ENCODE data around the gene FOSB.

FOSB gene

GRCh38 chr19:45501730-45502014, 33.9 kb downstream of the FOSB start:
- H3K9me3 ChIP-seq (ENCODE audit: control insufficient read depth in 1 of 2, low read length in 2 of 2), result no peaks in the 10 kb centered on the region
- H3K27me3 ChIP-seq (ENCODE audit: control insufficient read depth in 1 of 2, insufficient read depth in 2 of 2, low read length in 2 of 2), result peaks cover 0 to 12% of the 10 kb centered on the region in 2 donors
- H3K9ac ChIP-seq (ENCODE audit: low read depth in 1 of 2, low read length in 2 of 2), result no peak overlapping the region
- no peak overlapping the region for H3K27ac ChIP-seq (ENCODE audit: low read depth, low read length)
- H3K4me3 ChIP-seq (ENCODE audit: low read depth in 1 of 2, low read length in 2 of 2), result no peak overlapping the region
- H3K4me1 ChIP-seq (ENCODE audit: control insufficient read depth in 1 of 2, insufficient read depth in 2 of 2, low read length in 2 of 2), result peaks cover 24 to 26% of the 10 kb centered on the region in 2 donors
- no peaks in the 10 kb centered on the region for H3K36me3 ChIP-seq (ENCODE audit: control insufficient read depth in 1 of 2, insufficient read depth in 2 of 2, low read length in 2 of 2)

- peaks cover 0 to 12% of the 10 kb centered on the region in 2 donors for H3K27me3 ChIP-seq (ENCODE audit: control insufficient read depth in 1 of 2, insufficient read depth in 2 of 2, low read length in 2 of 2)
- no peak overlapping the region for H3K9ac ChIP-seq (ENCODE audit: low read depth in 1 of 2, low read length in 2 of 2)
- peaks cover 23 to 25% of the 10 kb centered on the region in 2 donors for H3K4me1 ChIP-seq (ENCODE audit: control insufficient read depth in 1 of 2, insufficient read depth in 2 of 2, low read length in 2 of 2)
- no peaks in the 10 kb centered on the region for H3K36me3 ChIP-seq (ENCODE audit: control insufficient read depth in 1 of 2, insufficient read depth in 2 of 2, low read length in 2 of 2)
- H3K4me3 ChIP-seq (ENCODE audit: low read depth in 1 of 2, low read length in 2 of 2), result no peak overlapping the region
- H3K9me3 ChIP-seq (ENCODE audit: control insufficient read depth in 1 of 2, low read length in 2 of 2), result no peaks in the 10 kb centered on the region
- no peak overlapping the region for H3K27ac ChIP-seq (ENCODE audit: low read depth, low read length)
Measured at GRCh38 chr19:45502111-45502510, 34.3 kb downstream of the FOSB start.

- peaks cover 0 to under 1% of the 10 kb centered on the region in 2 donors for H3K27me3 ChIP-seq (ENCODE audit: control insufficient read depth in 1 of 2, insufficient read depth in 2 of 2, low read length in 2 of 2)
- H3K36me3 ChIP-seq (ENCODE audit: control insufficient read depth in 1 of 2, insufficient read depth in 2 of 2, low read length in 2 of 2), result no peaks in the 10 kb centered on the region
- no peak overlapping the region for H3K4me3 ChIP-seq (ENCODE audit: low read depth in 1 of 2, low read length in 2 of 2)
- no peak overlapping the region for H3K9ac ChIP-seq (ENCODE audit: low read depth in 1 of 2, low read length in 2 of 2)
- H3K9me3 ChIP-seq (ENCODE audit: control insufficient read depth in 1 of 2, low read length in 2 of 2), result no peaks in the 10 kb centered on the region
- H3K27ac ChIP-seq (ENCODE audit: low read depth, low read length), result no peak overlapping the region
- peaks cover 12% of the 10 kb centered on the region in 2 donors for H3K4me1 ChIP-seq (ENCODE audit: control insufficient read depth in 1 of 2, insufficient read depth in 2 of 2, low read length in 2 of 2)
Measured at GRCh38 chr19:45503909-45504308, 36.1 kb downstream of the FOSB start.

- Histone ChIP-seq H3K4me1 (ENCODE audit: control insufficient read depth in 1 of 2, insufficient read depth in 2 of 2, low read length in 2 of 2) (peaks cover 4 to 13% of the 10 kb centered on the region in 2 donors), H3K27ac (ENCODE audit: low read depth, low read length) (no peak overlapping the region), H3K9me3 (ENCODE audit: control insufficient read depth in 1 of 2, low read length in 2 of 2) (no peaks in the 10 kb centered on the region), H3K4me3 (ENCODE audit: low read depth in 1 of 2, low read length in 2 of 2) (no peak overlapping the region), H3K27me3 (ENCODE audit: control insufficient read depth in 1 of 2, insufficient read depth in 2 of 2, low read length in 2 of 2) (no peaks in the 10 kb centered on the region), H3K9ac (ENCODE audit: low read depth in 1 of 2, low read length in 2 of 2) (peak overlapping the region in 1 of 2 donors; percentile 51), H3K36me3 (ENCODE audit: control insufficient read depth in 1 of 2, insufficient read depth in 2 of 2, low read length in 2 of 2) (no peaks in the 10 kb centered on the region)
Measured at GRCh38 chr19:45505151-45505995, 37.6 kb downstream of the FOSB start.

GRCh38 chr19:45505996-45506245, 38.1 kb downstream of the FOSB start:
- H3K9ac ChIP-seq (ENCODE audit: low read depth in 1 of 2, low read length in 2 of 2), result peak overlapping the region; percentile 51 to 100
- H3K27me3 ChIP-seq (ENCODE audit: control insufficient read depth in 1 of 2, insufficient read depth in 2 of 2, low read length in 2 of 2), result no peaks in the 10 kb centered on the region
- H3K27ac ChIP-seq (ENCODE audit: low read depth, low read length), result peak overlapping the region; percentile 96
- no peaks in the 10 kb centered on the region for H3K36me3 ChIP-seq (ENCODE audit: control insufficient read depth in 1 of 2, insufficient read depth in 2 of 2, low read length in 2 of 2)
- peaks cover 4 to 14% of the 10 kb centered on the region in 2 donors for H3K4me1 ChIP-seq (ENCODE audit: control insufficient read depth in 1 of 2, insufficient read depth in 2 of 2, low read length in 2 of 2)
- H3K4me3 ChIP-seq (ENCODE audit: low read depth in 1 of 2, low read length in 2 of 2), result peak overlapping the region; percentile 56 to 95
- H3K9me3 ChIP-seq (ENCODE audit: control insufficient read depth in 1 of 2, low read length in 2 of 2), result no peaks in the 10 kb centered on the region

GRCh38 chr19:45506246-45506988, 38.6 kb downstream of the FOSB start:
- Histone ChIP-seq H3K4me3 (ENCODE audit: low read depth in 1 of 2, low read length in 2 of 2) (peak overlapping the region; percentile 95 to 98), H3K27ac (ENCODE audit: low read depth, low read length) (peak overlapping the region; percentile 96), H3K4me1 (ENCODE audit: control insufficient read depth in 1 of 2, insufficient read depth in 2 of 2, low read length in 2 of 2) (peaks cover 9 to 19% of the 10 kb centered on the region in 2 donors), H3K27me3 (ENCODE audit: control insufficient read depth in 1 of 2, insufficient read depth in 2 of 2, low read length in 2 of 2) (no peaks in the 10 kb centered on the region), H3K9me3 (ENCODE audit: control insufficient read depth in 1 of 2, low read length in 2 of 2) (no peaks in the 10 kb centered on the region), H3K36me3 (ENCODE audit: control insufficient read depth in 1 of 2, insufficient read depth in 2 of 2, low read length in 2 of 2) (no peaks in the 10 kb centered on the region), H3K9ac (ENCODE audit: low read depth in 1 of 2, low read length in 2 of 2) (peak overlapping the region; percentile 98 to 100)

GRCh38 chr19:45506989-45507871, 39.4 kb downstream of the FOSB start, which contains the start of gene VASP:
Gene VASP, plus strand, starts transcription at chr19:45507479. Its CDS starts 293 bp downstream, at chr19:45507772.
- no peaks in the 10 kb centered on the region for H3K27me3 ChIP-seq (ENCODE audit: control insufficient read depth in 1 of 2, insufficient read depth in 2 of 2, low read length in 2 of 2)

GRCh38 chr19:45507872-45508416, 40.1 kb downstream of the FOSB start:
- H3K27ac ChIP-seq (ENCODE audit: low read depth, low read length), result peak overlapping the region; percentile 96
- peaks cover 15 to 30% of the 10 kb centered on the region in 2 donors for H3K4me1 ChIP-seq (ENCODE audit: control insufficient read depth in 1 of 2, insufficient read depth in 2 of 2, low read length in 2 of 2)
- no peaks in the 10 kb centered on the region for H3K27me3 ChIP-seq (ENCODE audit: control insufficient read depth in 1 of 2, insufficient read depth in 2 of 2, low read length in 2 of 2)
- H3K9ac ChIP-seq (ENCODE audit: low read depth in 1 of 2, low read length in 2 of 2), result peak overlapping the region; percentile 98 to 100
- H3K36me3 ChIP-seq (ENCODE audit: control insufficient read depth in 1 of 2, insufficient read depth in 2 of 2, low read length in 2 of 2), result peaks cover 0 to 2% of the 10 kb centered on the region in 2 donors
- peak overlapping the region; percentile 95 to 98 for H3K4me3 ChIP-seq (ENCODE audit: low read depth in 1 of 2, low read length in 2 of 2)
- no peaks in the 10 kb centered on the region for H3K9me3 ChIP-seq (ENCODE audit: control insufficient read depth in 1 of 2, low read length in 2 of 2)

More at GRCh38 chr19:45506989-45507871, 39.4 kb downstream of the FOSB start, which contains the start of gene VASP:
- Histone ChIP-seq H3K4me3 (ENCODE audit: low read depth in 1 of 2, low read length in 2 of 2) (peak within 1 kb of the TSS; percentile 95 to 98), H3K36me3 (ENCODE audit: control insufficient read depth in 1 of 2, insufficient read depth in 2 of 2, low read length in 2 of 2) (no peaks in the 10 kb centered on the region), H3K4me1 (ENCODE audit: control insufficient read depth in 1 of 2, insufficient read depth in 2 of 2, low read length in 2 of 2) (peaks cover 12 to 26% of the 10 kb centered on the region in 2 donors), H3K27ac (ENCODE audit: low read depth, low read length) (peak within 1 kb of the TSS; percentile 96), H3K9me3 (ENCODE audit: control insufficient read depth in 1 of 2, low read length in 2 of 2) (no peaks in the 10 kb centered on the region), H3K9ac (ENCODE audit: low read depth in 1 of 2, low read length in 2 of 2) (peak within 1 kb of the TSS; percentile 98 to 100)

GRCh38 chr19:45508417-45508860, 40.6 kb downstream of the FOSB start:
- Histone ChIP-seq H3K9me3 (ENCODE audit: control insufficient read depth in 1 of 2, low read length in 2 of 2) (no peaks in the 10 kb centered on the region), H3K27me3 (ENCODE audit: control insufficient read depth in 1 of 2, insufficient read depth in 2 of 2, low read length in 2 of 2) (no peaks in the 10 kb centered on the region), H3K4me3 (ENCODE audit: low read depth in 1 of 2, low read length in 2 of 2) (peak overlapping the region; percentile 95 to 98), H3K27ac (ENCODE audit: low read depth, low read length) (peak overlapping the region; percentile 96), H3K9ac (ENCODE audit: low read depth in 1 of 2, low read length in 2 of 2) (peak overlapping the region; percentile 98 to 100), H3K4me1 (ENCODE audit: control insufficient read depth in 1 of 2, insufficient read depth in 2 of 2, low read length in 2 of 2) (peaks cover 18 to 33% of the 10 kb centered on the region in 2 donors), H3K36me3 (ENCODE audit: control insufficient read depth in 1 of 2, insufficient read depth in 2 of 2, low read length in 2 of 2) (peaks cover 0 to 4% of the 10 kb centered on the region in 2 donors)

All from duodenal mucosa (tissue), 2 donors.